Tongue (tissue), 2 donors: ENCODE data around the gene ST8SIA6. TPM values are rescaled to one million over a fixed set of nuclear protein-coding genes. Genes with fewer than 3 reads are reported as not detected.

Source experiments
- small RNA-seq: library from RNA; depleted of rRNA; stranded (forward); fragments of <200 nt; gene quantifications from one replicate; pipeline ENCODE3, GENCODE V24; 2014; ENCODE audit warnings: low replicate concordance
- total RNA-seq: library from RNA; depleted of rRNA; stranded (reverse); fragments of >200 nt; gene quantifications from one replicate; pipeline ENCODE4 v1.2.3, GENCODE V29; 2014

Gene ST8SIA6
- total RNA-seq, 1 donor from 2014 or later: 2.9 TPM

Small RNA genes lying within 50 kb of the gene (small RNA-seq; reads per million reads assigned to genes)
- gene RF00019: not detected

Other genes with a start within 250 kb of the ST8SIA6 start
- gene VIM, start 226.4 kb downstream of the ST8SIA6 start, total RNA-seq: 1,559 TPM
- 42.4 TPM for gene HACD1, start 162.8 kb upstream of the ST8SIA6 start, total RNA-seq
- 23.7 TPM for gene STAM, start 189.6 kb upstream of the ST8SIA6 start, total RNA-seq